Subcutaneous abdominal adipose tissue (tissue), 5 donors: Measurements from ENCODE around the gene FAM78A.

Source experiments
- H3K27ac ChIP-seq: one replicate; pipeline ENCODE4 v1.7.0; 2013; ENCODE audit warnings: low read depth, mild to moderate bottlenecking, inconsistent platforms, low read length, moderate library complexity
- H3K27me3 ChIP-seq, 5 donors: one replicate each; pipeline ENCODE4 v1.7.0; 2013; ENCODE audit warnings: low read length in 5 of 5, inconsistent platforms in 1 of 5; ENCODE audit not compliant: control insufficient read depth in 5 of 5, insufficient read depth in 4 of 5
- H3K36me3 ChIP-seq, 5 donors: one replicate each; pipeline ENCODE4 v1.7.0; 2013; ENCODE audit warnings: low read length in 5 of 5; ENCODE audit not compliant: control insufficient read depth in 5 of 5, insufficient read depth in 5 of 5
- H3K4me1 ChIP-seq, 5 donors: one replicate each; pipeline ENCODE4 v1.7.0; 2013; ENCODE audit warnings: low read length in 5 of 5, mild to moderate bottlenecking in 3 of 5, moderate library complexity in 1 of 5; ENCODE audit not compliant: control insufficient read depth in 5 of 5, insufficient read depth in 5 of 5
- H3K4me3 ChIP-seq, 5 donors: one replicate each; pipeline ENCODE4 v1.7.0; 2013; ENCODE audit warnings: low read length in 5 of 5, low read depth in 1 of 5
- H3K9ac ChIP-seq, 5 donors: one replicate each; pipeline ENCODE4 v1.7.0; 2013; ENCODE audit warnings: low read length in 5 of 5, mild to moderate bottlenecking in 4 of 5, moderate library complexity in 3 of 5
- H3K9me3 ChIP-seq, 5 donors: one replicate each; pipeline ENCODE4 v1.7.0; 2013; ENCODE audit warnings: low read length in 5 of 5; ENCODE audit not compliant: control insufficient read depth in 5 of 5
- donor health status: healthy.
- donor health status: healthy.
- donor health status: healthy.
- donor health status: healthy.
- donor health status: healthy.

FAM78A gene, protein sequence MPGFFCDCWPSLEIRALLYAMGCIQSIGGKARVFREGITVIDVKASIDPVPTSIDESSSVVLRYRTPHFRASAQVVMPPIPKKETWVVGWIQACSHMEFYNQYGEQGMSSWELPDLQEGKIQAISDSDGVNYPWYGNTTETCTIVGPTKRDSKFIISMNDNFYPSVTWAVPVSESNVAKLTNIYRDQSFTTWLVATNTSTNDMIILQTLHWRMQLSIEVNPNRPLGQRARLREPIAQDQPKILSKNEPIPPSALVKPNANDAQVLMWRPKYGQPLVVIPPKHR

GRCh38 chr9:131276094-131276888, at the start of gene FAM78A:
Gene FAM78A, minus strand, starts transcription at chr9:131276510. Its CDS starts 331 bp downstream, at chr9:131276179.
- Histone ChIP-seq H3K4me1 (peaks cover 3 to 62% (median 47%) of the 10 kb centered on the region in 5 donors), H3K9ac (peak within 1 kb of the TSS; percentile 1 to 88 (median 53)), H3K27me3 (peaks cover 4 to 12% (median 6%) of the 10 kb centered on the region in 5 donors), H3K27ac (peak within 1 kb of the TSS; percentile 65), H3K36me3 (no peaks in the 10 kb centered on the region), H3K4me3 (peak within 1 kb of the TSS; percentile 62 to 72 (median 64)), H3K9me3 (no peaks in the 10 kb centered on the region)

DNA sequence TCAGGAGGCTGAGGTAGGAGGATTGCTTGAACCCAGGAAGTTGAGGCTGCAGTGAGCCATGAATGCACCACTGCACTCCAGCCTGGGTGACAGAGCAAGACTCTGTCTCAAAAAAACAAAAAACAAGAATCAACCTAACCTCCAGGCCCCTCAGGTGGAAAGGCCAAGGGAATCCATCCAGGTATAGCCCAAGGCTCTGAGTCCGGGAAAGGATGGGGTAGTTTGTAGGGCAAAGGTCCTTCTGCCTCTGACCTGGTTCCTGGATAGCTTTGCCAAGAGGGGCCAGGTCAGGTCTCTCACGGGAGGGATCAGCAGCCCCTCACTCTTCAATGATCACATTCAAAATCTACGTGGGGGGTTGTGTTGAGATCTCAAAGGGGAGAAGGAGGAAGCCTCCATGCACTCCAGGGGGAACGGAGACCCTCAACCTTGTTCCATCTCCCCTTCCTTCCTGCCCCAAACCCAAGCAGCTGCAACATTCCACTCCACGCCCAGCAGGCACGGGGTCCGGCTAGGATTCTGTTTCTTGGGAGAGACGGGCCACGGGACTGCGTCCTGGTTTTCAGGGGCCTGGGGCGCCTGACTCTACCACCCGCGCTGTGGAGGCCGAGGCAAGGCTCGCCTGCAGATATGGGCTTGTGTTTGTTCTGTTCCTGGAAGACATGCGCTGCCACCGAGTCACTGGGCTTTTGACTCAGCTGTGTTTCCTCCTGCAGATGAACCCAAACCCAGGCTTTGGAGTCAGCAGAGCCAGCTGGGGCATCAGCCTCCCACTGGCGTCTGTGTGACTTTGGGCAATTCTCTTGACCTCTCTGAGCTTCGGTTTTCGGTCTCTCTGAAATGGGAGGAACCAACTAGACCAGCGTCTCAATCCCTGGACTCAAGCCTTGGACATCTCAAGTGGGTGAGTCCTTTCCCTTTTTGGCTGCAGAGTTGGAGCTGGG, 48.7 kb upstream of the FAM78A start:
- H3K9ac ChIP-seq = no peak overlapping the region
- no peaks in the 10 kb centered on the region for H3K36me3 ChIP-seq
- H3K4me1 ChIP-seq = peaks cover 0 to 4% (median 2%) of the 10 kb centered on the region in 5 donors
- H3K4me3 ChIP-seq = no peak overlapping the region
- H3K9me3 ChIP-seq = no peaks in the 10 kb centered on the region
- peaks cover 0 to 3% (median 0%) of the 10 kb centered on the region in 5 donors for H3K27me3 ChIP-seq
- H3K27ac ChIP-seq = no peak overlapping the region

DNA sequence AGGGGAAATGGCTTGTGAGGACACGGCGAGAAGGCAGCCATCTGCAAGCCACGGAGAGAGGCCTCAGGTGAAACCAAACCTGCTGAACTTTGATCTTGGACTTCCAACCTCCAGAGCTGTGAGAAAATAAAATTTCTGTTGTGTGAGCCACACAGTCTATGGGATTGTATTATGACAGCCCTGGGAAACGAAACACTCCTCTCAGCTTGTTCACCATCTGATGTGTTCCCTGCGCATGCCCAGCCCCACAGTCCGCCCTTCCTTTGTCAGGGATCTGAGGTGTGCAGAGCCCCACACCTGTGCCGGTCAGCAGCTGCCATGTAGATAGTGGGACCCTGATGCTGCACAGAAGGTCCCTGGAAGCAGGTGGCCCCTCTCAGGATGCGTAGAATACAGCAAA, 47.3 kb upstream of the FAM78A start:
- Histone ChIP-seq H3K4me3 (no peak overlapping the region), H3K9me3 (no peaks in the 10 kb centered on the region), H3K4me1 (peaks cover 0 to 11% (median 7%) of the 10 kb centered on the region in 5 donors), H3K9ac (no peak overlapping the region), H3K36me3 (no peaks in the 10 kb centered on the region), H3K27me3 (no peaks in the 10 kb centered on the region), H3K27ac (no peak overlapping the region)

DNA sequence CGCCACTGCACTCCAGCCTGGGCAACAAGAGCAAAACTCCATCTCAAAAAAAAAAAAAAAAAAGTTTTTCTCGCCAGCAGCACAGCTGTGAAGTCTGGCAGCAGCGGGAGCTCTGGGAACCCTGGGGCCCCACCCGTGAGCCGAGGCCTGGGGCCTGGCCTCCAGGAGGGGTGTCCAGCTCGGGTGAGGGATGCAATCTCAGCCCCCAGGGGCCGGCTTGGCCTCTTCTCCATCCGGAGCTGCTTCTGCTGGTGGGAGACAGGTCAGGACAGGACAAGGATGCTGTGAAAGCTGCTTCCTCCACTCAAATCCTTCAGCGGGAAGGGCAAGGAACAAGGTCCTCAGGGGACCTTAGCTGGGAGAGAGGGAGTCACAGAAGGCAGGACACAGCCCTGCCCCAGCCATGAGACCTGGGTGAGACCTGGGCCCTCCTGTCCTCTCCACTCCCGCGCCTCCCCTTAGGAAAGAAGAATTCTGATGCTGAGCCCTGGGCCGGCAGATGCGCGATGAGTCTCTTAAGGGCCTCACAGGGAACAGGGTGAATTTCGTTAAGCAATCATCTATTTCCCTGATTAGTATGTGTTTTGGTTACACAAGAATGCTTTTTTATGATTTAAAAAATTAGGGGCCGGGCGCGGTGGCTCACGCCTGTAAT, 43.8 kb upstream of the FAM78A start:
- Histone ChIP-seq H3K4me1 (peaks cover 2 to 22% (median 11%) of the 10 kb centered on the region in 5 donors), H3K9ac (no peak overlapping the region), H3K27me3 (no peaks in the 10 kb centered on the region), H3K27ac (no peak overlapping the region), H3K9me3 (no peaks in the 10 kb centered on the region), H3K36me3 (no peaks in the 10 kb centered on the region), H3K4me3 (no peak overlapping the region)

DNA sequence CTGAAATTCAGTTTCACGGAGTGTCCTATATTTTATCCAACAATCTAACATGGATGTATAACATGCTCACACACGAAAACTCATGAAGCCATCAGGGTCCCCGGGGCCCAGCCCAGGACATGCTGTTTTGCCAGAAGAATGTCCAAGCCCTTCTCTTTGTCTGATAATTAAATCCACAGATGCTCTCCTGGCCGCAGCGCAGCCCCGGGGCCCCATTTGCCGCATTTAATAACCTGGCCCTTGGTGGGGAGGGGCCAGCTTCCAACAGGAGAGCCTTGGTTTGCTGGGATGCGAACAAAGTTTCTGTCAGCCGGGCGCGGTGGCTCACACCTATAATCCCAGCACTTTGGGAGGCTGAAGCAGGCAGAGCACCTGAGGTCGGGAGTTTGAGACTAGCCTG, 43.2 kb upstream of the FAM78A start:
- no peaks in the 10 kb centered on the region for H3K36me3 ChIP-seq
- H3K27ac ChIP-seq = no peak overlapping the region
- no peaks in the 10 kb centered on the region for H3K9me3 ChIP-seq
- H3K9ac ChIP-seq = no peak overlapping the region
- H3K27me3 ChIP-seq = no peaks in the 10 kb centered on the region
- H3K4me3 ChIP-seq = no peak overlapping the region
- peaks cover 2 to 22% (median 11%) of the 10 kb centered on the region in 5 donors for H3K4me1 ChIP-seq

GRCh38 chr9:131318231-131319085, 42.1 kb upstream of the FAM78A start:
- no peak overlapping the region for H3K9ac ChIP-seq
- H3K4me3 ChIP-seq = no peak overlapping the region
- H3K9me3 ChIP-seq = no peaks in the 10 kb centered on the region
- no peaks in the 10 kb centered on the region for H3K27me3 ChIP-seq
- H3K36me3 ChIP-seq = no peaks in the 10 kb centered on the region
- H3K27ac ChIP-seq = no peak overlapping the region
- peaks cover 2 to 22% (median 11%) of the 10 kb centered on the region in 5 donors for H3K4me1 ChIP-seq

GRCh38 chr9:131312822-131313770, 36.8 kb upstream of the FAM78A start:
- Histone ChIP-seq H3K4me1 (peaks cover 1 to 14% (median 11%) of the 10 kb centered on the region in 5 donors), H3K27me3 (no peaks in the 10 kb centered on the region), H3K36me3 (peaks cover 0 to 4% (median 0%) of the 10 kb centered on the region in 5 donors), H3K27ac (no peak overlapping the region), H3K4me3 (no peak overlapping the region), H3K9me3 (no peaks in the 10 kb centered on the region), H3K9ac (no peak overlapping the region)

GRCh38 chr9:131312246-131312645, 35.9 kb upstream of the FAM78A start:
- no peak overlapping the region for H3K27ac ChIP-seq
- H3K4me1 ChIP-seq = peaks cover 0 to 9% (median 6%) of the 10 kb centered on the region in 5 donors
- H3K4me3 ChIP-seq = no peak overlapping the region
- H3K9me3 ChIP-seq = no peaks in the 10 kb centered on the region
- H3K36me3 ChIP-seq = peaks cover 0 to 7% (median 0%) of the 10 kb centered on the region in 5 donors
- no peak overlapping the region for H3K9ac ChIP-seq
- H3K27me3 ChIP-seq = no peaks in the 10 kb centered on the region
